Medulla oblongata (tissue), 1 donor: Measurements from ENCODE around the gene PDIA6.

Experiments used
- DNase-seq: peaks from one replicate; pipeline ENCODE4 v3.0.0-alpha.2; 2015; ENCODE audit errors: extremely low spot score

Gene PDIA6

DNA sequence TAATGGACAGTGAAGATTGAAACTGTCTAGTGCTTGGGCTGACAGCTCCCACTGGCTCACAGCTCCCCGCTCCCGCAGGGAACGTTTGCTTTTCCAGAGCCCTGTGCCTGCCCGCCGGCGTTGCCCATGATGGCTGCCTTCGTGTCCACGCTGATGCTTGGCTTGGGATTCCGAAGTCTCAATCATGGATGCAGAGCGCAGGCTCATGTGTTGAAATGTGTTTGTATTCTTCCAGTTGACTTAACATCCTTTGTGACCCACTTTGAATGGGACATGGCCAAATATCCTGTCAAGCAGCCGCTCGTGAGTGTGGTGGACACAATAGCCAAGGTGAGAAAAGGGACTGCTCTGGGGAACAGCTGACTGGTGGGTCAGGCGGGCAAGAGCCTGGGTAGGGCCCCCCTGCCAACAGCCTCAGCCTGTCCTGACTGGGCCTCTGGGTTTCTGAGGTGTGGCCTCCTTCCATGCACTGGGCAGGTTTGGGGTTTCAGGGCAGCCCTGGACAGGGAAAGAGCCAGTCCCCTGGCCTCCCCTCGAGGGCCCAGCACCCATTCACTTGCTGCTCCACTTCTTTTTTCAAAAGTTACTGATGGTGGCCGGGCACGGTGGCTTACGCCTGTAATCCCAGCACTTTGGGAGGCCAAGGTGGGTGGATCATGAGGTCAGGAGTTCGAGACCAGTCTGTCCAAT, 48.3 kb downstream of the PDIA6 start:
- no peak for DNase-seq

GRCh38 chr2:10763461-10763800, 49.2 kb downstream of the PDIA6 start:
- DNase-seq, result no peak

- DNase-seq, result no peak
Observed at GRCh38 chr2:10762651-10763460, 49.7 kb downstream of the PDIA6 start.

DNA sequence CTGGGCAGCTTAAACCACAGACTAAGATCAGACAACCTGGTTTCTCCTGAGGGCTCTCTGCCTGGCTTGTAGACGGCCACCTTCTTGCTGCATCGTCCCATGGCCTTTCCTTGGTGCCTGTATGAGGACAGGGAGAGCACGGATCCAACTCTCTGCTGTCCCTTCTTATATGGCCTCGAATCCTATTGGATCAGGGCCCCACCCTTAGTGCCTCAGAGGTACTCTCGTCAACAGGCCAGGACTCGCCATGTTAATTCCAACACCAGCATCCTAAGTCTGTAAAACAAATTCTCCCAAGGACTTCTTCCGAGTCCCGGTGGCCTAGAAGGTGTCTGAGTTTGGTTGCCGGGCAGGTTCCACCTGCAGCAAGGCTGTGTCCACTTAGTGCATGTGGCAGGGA, 51.0 kb downstream of the PDIA6 start:
- no peak for DNase-seq

DNA sequence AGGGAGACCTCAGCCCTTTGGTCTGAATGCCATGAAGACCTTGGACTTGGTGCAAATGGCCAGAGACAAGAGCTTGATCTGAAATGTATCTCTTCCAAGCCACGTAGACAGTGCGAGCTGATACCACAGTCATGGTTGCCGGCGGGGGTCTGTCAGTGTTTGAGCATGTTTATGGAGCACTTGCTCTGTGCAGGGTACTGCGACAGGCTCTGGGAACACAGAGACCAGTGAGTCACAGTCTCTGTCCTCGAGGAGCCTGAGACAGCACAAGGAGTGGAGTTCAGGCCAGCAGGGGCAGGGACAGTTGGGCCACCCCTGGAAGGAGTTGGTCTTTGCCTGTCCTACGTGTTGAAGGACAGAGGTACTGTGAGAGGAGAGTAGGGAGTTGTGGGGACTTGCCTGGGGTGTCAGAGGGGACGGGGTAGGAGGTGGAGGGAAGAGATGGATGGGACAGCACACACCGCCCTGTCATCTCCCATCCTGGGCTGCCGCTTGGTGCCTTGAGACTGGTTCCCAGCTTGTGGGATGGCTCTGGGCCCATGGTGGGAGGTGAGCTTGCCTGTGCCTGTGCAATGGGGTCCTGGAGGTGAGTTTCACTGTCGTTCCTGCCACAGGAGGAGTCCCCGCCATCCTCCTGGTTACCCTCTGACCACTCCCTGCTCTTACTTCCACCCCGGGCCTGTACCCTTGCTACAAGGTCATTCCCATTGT, 51.6 kb downstream of the PDIA6 start:
- no peak for DNase-seq

GRCh38 chr2:10759151-10759714, 53.4 kb downstream of the PDIA6 start:
- DNase-seq, result no peak

DNA sequence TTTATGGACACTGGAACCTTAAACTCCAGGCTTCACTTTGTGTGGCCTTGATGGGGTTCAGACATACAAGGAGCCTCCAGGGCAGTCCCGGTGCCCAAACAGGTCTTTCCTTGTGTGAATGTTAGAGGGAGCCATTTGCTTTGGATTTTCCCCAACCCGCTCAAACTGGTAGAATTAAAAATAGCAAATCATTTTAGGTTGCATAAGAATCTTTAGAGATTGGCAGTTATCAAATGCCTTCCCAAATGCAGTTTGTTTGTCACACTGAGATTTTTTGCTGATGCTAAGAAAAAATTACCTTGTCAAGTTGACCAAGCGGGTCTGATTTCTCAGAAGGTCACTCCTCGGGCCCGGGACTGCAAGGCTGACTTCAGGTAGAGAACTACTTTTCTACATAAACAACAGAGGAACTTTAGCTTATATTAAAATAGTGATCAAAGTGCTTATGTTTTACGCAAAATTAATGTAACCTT, 54.7 kb downstream of the PDIA6 start:
- DNase-seq, result no peak

- no peak for DNase-seq
Observed at GRCh38 chr2:10755621-10756020, 57.0 kb downstream of the PDIA6 start.

GRCh38 chr2:10753876-10754275, 58.7 kb downstream of the PDIA6 start:
- DNase-seq, result no peak

GRCh38 chr2:10753156-10753555, 59.4 kb downstream of the PDIA6 start:
- no peak for DNase-seq

GRCh38 chr2:10752236-10752635, 60.3 kb downstream of the PDIA6 start:
- DNase-seq, result no peak

DNA sequence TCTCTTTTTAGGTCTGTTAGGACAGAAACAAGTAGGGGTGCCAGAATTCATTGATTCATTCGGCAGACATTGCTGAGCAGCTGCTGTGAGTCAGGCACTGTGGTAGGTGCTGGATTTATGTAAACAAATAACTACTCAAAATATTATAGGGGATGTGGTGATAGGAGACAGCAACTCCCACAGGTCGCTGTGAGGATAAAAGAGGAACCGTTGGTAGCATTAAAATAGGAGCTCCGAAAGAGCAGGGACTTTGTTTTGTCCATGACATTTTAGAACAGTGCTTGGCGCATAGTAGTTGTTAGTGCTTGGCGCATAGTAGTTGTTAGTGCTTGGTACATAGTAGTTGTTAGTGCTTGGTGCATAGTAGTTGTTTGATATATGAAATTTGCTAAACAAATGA, 62.0 kb downstream of the PDIA6 start:
- DNase-seq, result no peak

GRCh38 chr2:10742666-10743065, 69.9 kb downstream of the PDIA6 start:
- DNase-seq, result no peak

DNA sequence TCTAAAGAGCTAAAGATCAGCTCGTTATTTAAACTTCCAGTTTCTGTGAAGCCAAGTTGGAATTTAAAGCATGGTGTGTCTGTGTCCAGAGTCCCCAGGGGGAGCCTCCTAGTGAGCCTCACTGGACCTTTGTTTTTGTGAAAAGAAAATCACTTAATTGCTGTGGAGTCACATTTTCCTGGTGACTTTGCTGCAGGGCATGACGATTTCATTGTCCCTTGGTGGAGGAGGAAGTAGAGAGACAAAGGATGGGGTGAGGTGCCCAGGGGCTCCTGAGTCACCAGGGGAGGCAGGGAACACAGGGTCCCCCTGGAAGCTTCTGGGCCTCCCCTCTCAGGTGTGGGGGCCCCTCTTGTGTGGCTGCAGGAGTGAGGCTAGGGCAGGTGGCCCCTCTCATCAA, 71.4 kb downstream of the PDIA6 start:
- no peak for DNase-seq

- DNase-seq, result no peak
Observed at GRCh38 chr2:10740226-10740625, 72.4 kb downstream of the PDIA6 start.

DNA sequence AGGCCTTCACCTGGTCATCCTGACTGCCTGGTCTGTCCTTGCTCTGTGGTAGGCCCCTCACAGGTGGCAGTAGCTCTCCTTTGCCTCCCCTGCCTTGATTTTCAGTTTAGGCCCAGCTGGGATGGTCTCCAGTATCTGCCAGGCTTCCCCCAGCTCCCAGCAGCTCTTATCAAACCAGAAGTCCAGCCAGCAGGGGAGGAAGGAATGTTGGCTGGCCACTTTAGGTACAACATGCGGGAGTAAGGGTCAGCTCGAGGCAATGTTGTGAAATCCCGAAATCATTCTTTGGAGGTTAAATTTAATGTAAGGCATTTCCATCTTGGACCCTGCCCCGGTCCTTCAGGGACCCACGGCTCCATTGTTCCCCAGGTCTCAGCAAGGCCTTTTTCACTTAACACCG, 74.4 kb downstream of the PDIA6 start:
- no peak for DNase-seq

- DNase-seq, result no peak
Observed at GRCh38 chr2:10733980-10734379, 78.6 kb downstream of the PDIA6 start.

GRCh38 chr2:10733566-10733925, 79.0 kb downstream of the PDIA6 start:
- DNase-seq, result no peak
